ENCODE results near the gene PNPO.

PNPO gene

DNA sequence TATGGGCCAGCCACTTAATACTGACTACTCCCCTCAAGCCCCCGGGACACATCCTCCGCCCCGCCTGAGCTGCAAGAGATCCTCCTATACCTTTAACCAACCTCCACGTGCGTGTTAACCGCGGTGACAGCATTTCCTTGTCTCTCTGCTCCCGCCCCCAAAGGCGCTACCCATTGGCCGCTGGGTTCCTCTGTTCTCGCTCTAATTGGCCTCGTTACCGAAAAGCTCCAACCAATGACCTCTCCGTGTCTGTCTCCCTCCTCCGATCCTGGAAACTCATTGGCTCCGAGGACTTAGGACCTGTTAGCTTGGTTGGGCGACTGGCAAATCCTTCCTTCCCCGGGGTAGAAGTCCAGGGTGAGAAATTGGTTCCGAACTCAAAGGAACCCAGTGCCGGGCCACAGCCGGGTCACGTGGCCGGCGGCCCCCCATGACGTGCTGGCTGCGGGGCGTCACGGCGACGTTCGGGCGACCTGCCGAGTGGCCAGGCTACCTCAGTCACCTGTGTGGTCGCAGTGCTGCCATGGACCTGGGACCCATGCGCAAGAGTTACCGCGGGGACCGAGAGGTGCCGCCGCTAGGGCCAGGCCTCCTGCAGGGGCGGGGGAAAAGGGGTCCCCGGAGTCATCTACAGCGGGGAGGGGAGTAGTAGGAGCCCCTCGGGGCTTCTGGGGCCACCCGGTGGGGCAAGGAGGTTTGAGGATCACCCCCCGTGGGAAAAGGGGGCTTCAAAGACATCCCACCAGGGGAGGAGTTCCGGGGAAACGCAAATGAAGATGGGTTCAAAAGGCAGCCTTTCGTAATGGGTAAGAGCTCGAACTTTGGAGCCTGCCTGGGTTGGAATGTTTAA, at the start of gene PNPO:
TSS of gene PNPO (plus strand) at position 326 of the 850 bp plus-strand sequence. CDS start at position 431, 105 bp downstream.
- DNase-seq: peak; percentile 99

DNA sequence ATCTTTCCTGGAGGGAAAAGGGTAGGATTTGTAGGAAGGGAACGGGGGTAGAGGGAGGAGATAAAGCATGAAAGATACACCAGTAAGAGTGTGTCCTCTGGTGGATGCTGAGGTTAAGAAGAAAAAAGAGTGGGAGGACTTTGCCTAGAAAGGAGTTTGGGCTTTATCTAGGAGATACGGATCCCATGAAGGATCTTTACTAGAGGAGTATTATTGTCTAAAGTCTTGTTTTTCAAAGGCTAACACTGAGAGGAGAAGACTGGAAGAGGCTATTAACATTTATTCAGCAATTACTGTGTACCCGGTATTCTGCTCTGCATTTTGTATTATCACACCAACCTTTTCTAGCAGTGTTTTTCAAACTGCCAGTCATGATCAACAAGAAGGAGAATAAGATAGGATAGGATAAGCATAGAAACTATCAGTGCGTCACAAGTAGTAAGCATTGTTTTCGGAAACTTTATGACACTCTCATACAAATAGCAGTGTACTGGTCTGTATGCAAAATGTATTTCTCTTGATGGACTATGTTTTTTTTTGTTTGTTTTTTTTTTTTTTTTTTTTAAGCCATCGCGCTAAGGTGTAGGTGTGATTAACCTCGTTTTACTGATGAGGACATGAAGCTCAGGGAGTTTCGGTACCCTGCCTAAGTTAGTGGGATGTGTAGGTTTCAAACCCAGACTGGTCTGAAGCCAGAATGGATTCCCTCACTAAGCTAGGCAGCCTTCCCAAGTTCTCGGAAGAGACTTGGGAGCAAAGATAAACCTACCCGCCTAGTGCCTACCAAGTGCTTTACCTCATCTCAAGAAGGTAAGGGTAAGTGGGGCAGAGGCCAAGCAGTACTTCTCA, 46.6 kb upstream of the PNPO start:
- peak; percentile 43 for DNase-seq

DNA sequence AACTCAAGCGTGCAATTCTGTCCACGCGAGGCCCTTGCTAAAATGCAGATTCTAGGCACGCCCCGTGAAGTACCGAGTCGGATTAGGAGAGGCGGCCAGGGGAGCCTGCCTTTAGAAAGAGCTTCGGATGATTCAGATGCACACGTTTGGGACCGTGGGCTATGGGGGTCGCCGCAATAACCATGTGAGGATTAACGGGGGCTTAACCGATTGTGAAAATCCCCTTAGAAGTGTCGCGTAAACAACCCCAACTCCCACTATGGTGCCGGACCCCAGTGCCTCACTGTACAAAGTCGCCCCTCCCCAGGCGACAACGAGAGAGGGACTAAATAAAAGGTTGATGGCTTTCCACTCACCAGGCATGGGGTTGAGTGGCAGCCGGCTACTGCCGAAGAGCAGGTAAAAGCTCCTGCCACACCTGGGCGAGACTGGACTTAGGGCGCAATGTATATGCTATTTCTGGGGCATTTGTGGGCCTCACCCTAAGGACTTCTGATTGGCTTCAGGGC, 46.0 kb upstream of the PNPO start:
- peak; percentile 71 for DNase-seq

DNA sequence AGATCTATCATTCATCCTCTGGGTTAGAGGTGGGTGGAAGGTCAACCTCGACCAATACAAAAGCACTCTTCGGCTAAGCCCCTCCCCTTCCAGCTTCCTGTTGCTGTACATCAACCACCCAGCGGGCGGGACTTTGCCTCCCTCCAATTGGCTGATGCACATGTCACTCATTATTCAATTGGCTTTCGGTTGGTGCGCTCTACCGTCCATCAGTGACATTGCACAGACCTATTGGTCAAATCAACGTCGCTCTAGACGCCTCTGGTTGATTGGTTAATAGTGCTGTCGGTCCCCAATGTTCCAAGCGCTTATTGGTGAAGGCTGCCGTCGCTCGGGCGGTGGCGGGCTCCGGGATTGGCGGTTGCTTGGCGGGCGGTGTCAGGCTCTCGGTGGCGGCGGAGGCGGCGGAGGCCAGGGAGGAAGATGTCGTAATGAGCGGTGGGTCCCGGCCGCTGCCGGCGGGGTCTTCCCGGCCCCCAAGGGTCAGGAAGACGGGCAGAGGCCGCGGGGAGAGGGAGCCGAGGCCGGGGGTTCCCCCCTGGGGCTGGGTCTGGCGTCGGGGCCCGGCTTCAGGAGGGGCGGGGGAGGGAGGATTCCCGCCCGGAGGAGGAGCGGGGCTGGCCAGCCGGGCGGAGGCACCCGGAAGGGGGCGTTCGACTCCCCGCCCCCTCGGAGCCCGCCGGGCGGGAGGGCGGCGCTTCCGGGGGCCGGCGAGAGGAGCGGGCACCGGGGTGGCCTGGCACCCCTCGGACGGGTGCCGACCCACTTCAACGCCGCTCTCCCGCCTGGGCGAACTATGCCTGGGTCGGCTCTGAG, 45.3 kb upstream of the PNPO start, which contains the start of gene SP2:
TSS of gene SP2 (plus strand) at position 381 of the 816 bp plus-strand sequence. CDS start at position 432, 51 bp downstream.
- DNase-seq: peak; percentile 100

DNA sequence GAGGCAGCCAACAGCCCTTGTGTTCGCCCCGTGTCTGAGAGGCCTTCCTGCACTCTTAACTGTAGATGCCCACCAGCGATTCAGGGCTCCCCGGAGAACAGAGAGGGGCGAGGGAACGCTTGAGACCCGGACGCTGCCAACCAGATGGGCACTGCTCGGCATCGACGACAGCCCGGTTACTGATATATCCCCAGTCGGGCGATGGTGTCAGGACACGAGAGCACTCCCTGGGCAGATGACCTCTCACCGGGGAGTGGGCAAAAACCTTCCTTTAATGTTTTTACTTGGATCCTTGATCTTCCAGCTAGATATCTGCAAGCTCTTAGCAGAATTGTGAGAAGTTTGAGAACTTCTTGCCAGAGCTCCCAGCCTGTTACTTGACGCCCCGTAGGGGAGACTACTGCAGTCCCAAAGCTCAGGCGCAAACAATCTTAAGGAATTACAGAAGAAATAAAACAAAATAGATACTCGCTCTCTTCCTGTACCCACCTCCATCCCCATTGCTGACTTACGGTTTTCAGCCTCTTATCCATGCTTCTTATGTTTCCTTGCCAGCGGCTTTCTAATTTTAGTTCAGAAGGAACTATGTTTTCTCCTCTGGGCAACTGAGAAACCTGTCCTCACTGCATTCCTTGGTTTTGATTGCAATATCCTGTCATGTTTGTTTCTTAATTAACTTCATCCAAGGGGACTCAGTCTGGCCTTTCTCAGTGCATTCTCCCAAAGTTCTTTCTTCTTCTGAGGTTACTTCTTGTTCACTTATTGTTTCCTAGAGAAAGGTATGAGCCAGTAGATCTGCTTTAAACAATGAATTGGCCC, 44.5 kb upstream of the PNPO start:
- peak; percentile 63 for DNase-seq

DNA sequence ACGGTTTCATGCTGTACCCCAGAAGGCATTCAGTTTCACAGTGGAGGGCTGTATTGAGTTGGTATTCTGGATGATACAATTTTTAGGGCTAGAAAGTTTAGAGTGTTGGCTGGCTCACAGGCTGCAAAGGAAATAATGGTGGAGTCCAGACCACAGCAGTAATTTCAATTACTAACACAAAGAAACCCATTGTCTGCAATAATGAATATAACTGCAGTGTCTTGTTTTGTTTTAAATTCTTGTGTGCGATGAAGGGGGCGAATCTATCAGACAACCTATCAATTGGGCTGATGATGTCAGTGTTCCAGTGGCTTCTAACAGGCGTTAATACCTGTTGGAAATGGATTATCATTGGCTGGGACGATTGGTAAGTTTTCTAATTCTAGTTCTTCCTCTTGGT, 43.8 kb upstream of the PNPO start:
- DNase-seq: no peak

DNA sequence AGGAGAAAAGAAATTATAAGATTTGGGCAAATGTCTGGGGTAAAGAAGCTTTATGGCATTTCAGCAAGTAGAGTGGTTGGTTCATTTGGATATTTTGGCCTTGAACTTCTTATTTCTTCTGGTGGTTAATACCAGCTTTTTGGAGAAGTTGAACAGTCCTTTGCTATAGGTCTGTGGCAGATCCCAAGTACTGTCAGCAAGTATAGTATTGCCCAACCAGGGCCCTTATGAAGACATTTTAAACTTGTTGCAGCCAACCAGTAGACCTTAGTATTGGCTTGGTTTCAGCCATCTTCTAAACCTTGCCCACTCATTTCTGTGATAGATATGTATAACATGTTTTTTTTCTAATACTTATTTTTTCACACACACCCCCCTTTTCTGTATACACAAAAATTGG, 43.1 kb upstream of the PNPO start:
- no peak for DNase-seq

DNA sequence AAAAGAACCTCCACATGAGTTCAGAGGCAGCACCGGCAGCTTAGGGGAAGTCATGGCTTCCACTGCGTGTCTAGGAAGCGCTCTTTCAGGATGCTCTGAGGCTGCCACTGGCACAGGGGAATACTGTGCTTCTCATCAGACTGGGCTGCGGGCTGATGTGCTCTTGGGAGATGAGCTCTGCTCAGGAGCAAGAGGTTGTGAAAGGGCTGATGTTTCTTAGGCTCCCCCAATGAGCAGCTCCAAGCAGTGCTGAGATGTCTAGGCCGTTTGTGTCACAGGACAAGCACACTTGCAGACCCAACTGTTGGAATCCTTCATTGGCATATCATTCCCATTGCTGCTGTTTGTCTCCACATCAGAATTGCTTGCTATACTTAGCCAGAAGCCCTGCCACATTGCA, 41.7 kb upstream of the PNPO start:
- no peak for DNase-seq

DNA sequence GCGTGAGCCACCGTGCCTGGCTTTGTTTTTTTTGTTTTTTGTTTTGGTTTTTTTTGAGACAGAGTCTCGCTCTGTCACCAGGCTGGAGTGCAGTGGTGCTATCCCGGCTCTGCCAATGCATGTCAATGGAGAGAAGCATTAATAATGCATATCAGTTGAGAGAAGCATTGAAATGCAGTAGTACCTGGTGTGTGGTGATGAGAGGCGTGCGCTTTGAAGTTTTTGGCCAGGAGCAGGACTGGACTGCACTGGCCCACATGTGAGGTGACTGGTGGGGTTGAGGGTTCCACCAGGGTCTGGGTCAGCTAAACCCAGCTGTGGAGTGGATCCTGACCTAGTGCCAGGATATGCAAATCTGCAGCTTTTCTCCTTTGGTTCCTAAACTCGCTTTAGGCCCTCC, 39.9 kb upstream of the PNPO start:
- DNase-seq: no peak

DNA sequence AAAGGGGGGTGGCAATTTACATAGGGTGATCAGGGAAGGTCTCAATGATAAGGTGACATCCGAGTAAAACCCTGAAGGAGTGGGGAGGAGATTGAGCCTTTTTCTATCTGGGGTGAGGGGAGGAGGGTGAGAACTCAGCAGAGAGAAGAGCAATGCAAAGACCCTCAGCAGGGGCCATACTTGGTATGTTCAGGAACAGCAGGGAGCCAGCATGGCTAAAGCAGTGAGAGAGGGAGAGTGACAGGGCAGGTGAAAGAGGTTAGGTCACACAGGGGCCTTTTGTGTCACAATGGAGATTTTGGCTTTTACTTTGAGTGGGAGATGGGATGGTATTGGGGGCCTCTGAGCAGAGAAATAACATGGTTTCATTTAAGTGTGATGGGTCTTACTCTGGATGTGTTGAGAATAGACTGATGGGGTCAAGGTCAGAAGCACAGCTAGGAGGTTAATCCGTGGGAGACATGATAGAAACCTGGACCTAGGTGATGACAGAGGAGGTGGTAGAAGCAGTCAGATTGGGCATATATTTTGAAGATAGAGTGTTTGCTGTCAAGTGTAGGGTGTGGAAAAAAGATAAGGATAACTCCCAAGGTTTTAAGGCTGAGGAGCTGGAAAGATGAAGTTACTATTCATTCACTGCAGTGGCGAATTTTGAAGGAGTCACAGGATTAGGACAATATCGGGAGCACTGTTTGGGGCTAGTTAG, 39.2 kb upstream of the PNPO start:
- DNase-seq: no peak

DNA sequence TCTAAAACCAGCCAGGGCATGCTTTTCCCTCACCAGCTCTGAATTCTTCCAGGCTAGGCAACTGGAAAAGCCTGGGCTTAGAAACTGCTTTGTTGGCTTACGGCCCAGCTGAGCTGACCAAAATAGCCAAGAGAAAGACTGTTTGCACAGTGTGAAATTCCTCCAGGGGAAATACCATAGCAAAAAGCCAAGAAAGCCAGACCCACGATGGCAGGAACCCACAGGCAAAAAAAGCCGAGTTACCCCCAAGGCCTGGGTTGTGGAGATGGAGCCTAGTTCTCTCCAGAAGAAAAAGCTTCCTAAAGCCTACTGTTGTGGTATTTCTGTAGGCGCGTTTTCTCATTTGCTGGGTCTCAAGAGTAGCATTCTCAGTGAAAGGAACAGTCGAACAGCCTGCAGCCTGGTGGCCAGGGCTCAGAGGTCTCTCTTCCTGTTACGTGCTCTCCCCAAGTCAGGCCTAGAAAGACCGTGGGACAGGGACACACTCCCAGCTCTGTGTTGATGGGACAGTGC, 36.1 kb upstream of the PNPO start:
- no peak for DNase-seq

DNA sequence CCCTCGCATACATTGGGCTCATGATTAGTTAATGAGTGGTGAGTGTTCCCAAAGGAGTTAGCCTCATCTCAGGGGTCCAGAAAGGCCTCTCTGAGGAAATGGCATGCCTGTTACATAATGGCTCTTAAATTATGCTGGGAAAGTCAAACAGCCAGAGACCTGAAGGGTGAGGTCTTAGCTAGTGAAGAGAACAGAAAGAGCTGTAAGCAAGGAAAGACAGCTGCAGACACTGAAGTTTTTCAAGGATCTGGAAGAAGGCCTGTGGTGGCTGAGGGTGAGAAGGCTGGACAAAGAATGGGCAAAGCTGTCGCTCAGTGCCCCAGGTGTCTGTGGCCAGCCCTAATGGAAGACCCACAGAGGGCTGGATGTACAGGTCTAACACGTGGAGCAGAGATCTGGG, 34.9 kb upstream of the PNPO start:
- DNase-seq: no peak

DNA sequence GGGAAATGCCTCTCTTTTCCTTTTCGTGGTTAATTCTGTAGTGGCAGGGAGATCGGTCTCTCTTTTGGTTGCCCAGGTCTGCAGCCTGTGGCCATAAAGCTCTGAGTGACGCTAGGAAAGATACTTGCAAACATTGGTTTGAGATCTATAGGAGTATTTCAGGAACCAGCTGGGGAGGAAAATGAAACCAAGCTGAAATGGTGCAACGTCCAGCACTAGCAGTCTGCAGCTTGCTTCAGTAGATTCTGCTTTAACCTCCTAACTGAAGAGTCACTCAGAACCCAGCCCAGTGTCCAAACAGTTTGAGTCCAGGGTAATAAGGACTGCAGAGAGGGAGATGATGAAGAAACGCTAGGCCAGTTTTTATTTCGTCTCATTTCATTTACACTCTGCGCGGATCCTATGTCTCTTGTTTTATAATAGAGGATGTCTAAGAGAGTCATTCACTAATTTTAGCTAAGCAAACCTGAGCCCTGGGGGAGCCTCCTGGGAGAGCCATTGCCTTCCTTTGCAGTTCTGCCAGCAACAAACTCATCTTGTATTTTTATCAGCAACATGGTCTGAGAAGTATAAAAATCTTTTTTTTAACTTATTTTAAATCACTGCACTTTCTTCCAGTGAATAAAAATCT, 33.3 kb upstream of the PNPO start:
- DNase-seq: peak; percentile 30

DNA sequence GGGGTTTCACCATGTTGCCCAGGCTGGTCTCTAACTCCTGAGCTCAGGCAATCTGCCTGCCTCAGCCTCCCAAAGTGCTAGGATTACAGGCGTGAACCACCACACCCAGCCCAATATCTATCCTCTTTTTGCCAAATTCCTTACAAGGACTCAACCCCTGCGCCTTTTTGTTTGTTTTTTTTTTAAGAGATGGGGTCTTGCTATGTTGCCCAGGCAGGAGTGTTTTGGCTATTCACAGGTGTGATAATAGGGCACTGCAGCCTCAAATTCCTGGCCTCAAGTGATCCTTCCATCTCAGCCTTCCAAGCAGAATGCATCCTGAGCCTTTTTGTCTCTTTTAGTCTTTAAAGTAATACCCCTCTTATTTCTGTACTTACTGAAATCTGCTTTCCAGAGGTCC, 28.3 kb upstream of the PNPO start:
- no peak for DNase-seq

DNA sequence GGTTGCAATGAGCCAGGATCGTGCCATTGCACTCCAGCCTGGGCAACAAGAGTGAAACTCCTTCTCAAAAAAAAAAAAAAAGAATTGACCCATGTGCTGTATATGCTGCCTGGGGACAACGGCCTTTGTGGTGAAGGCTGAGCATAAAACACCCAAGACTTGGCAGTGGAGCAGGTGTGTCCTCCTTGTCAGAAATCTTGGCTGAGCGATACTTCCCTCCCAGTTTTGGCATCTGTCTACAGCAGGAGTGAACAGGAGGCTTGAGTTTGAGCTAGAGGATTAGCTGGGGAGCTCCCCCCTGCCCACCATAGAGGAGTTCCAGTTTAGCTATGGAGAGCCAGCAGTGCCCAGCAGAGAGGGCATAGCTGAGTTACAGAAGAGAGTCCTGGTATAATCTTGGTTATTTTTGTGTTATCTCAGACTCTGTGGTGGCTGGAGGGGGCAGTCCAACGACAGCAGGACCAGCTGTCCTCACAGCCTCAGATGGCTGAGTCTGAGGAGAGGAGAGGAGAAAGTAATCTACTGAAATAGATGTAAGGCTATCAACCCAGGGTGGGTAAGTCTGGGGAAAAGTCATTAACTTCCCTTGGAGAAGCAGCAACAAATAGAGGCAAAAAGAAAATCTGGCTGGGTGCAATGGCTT, 26.9 kb upstream of the PNPO start:
- DNase-seq: no peak

DNA sequence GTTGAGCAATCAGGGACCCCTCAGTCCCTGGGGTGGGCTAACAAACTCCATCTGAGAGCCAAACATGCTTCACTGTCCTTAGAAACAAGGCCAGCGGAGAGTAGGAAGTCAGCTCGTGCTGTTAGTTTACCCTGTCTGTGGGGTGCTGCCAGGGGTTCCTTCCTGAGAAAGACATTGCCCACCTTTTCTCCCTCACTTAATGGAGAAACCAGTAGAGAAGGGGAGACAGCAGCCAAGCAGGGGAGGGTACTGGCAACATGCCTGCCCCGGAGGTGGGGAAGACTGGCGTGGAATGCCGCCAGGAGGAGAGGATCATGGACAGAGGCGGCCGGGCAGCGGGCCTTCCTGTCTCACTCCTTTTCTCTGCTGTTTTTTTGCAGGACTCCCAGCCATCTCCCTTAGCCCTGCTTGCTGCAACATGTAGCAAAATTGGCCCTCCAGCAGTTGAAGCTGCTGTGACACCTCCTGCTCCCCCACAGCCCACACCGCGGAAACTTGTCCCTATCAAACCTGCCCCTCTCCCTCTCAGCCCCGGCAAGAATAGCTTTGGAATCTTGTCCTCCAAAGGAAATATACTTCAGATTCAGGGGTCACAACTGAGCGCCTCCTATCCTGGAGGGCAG, 25.5 kb upstream of the PNPO start:
- DNase-seq: no peak

DNA sequence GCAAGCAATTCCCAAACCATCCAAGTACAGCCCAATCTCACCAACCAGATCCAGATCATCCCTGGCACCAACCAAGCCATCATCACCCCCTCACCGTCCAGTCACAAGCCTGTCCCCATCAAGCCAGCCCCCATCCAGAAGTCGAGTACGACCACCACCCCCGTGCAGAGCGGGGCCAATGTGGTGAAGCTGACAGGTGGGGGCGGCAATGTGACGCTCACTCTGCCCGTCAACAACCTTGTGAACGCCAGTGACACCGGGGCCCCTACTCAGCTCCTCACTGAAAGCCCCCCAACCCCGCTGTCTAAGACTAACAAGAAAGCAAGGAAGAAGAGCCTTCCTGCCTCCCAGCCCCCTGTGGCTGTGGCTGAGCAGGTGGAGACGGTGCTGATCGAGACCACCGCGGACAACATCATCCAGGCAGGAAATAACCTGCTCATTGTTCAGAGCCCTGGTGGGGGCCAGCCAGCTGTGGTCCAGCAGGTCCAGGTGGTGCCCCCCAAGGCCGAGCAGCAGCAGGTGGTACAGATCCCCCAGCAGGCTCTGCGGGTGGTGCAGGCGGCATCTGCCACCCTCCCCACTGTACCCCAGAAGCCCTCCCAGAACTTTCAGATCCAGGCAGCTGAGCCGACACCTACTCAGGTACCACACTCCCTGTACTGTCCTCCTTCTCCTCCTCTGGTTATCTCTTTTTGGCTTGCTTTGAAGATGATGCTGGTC, 24.7 kb upstream of the PNPO start:
- no peak for DNase-seq

DNA sequence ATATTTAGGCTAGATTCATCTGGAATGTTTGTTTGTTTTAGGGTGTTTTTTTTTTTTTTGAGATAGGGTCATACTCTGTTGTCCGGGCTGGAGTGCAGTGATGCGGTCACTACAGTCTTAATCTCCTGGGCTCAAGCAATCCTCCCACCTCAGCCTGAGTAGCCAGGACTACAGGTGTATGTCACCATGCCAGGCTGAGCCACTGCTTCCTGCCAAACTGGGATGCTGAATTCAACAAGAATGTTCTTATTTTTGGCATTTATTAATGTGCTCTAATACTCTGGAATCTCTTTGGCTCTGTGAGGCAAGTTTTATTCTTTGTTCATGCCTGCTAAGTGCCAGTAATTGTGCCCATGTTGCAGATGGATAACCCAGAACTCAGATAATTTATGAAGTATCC, 23.8 kb upstream of the PNPO start:
- DNase-seq: no peak

DNA sequence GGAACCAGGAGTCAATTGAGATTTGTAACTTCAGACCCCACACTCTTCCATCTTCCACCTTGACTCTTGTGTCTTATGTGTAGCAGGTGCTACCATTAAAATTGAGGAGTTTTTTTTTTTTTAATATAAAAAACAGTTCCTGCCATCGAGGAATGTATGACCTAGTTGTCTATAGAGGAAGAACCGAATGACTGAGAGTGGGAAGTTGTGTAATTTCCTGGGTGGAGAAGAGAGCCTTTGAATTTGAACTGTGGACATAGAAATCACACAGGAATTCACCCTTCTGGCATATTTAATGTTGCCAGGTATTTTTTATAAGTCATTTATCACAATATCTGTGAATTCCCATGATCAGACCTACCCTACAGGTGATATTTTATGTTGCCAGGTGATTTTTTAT, 23.4 kb upstream of the PNPO start:
- no peak for DNase-seq

All from OCI-M1 (cell line).